ENCODE measurements around the gene EIF1.
"Not testable (repeated sequence)": the region's sequence is repeated elsewhere in the genome, so short reads cannot be mapped to it uniquely, and the experiment has no call there.

The EIF1 gene

DNA sequence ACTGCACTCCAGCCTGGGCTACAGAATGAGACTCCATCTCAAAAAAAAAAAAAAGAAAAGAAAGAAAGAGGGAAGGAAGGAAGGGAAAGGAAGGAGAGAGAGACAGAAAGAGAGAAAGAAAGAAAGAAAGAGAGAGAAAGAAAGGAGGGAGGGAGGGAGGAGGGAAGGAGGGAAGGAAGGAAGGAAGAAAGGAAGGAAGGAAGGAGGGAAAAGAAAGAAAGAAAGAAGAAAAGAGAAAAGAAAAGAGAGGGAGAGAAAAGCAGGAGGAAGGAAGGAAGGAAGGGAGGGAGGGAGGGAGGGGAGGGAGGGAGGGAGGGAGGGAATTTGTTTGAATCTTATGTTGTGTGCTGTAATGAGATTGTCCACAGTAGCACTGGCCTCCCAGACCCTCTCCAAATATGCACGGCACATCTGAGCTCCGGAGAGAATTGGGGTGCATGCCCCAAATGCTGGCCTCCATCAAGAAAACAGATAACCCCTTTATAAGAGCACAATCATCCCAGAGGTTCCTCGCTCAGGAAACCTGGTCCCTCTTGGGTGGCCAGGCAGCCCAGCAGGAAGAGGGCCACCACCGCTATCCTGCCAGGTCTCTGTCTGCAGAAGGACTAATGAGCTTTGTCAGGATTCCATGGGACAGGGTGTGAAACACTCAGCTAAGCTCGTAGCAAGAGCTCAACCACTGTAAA, 8.8 kb upstream of the EIF1 start:
- DNase-seq = no peak

DNA sequence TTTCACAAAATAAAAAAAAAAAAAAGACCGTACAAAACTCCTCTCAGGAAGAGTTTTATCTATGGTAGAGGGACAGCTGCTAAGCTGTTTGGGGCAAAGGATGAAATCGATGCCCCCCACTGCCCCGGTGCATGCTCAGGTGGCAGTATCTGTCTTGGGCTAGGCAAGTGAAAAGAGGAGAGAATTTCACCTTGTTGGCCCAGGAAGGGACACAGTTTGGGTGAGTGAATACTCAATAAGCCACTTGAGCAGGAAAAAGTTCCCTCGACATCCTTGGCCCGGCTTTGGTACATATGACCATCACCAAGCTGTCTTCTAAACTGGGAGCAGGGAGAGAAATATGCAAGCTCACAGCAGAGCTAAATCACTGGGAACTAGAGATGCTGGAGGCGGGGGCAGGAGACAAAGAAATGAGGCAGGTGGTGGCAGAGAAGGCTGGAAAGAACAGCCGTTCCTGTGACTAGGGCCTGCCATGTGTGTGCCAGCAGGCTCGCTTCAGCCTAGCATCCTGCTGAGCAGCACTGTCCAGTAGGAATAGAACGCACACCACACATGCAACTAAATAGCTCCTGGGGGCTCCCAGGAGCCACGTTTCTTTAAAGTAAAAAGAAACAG, 8.2 kb upstream of the EIF1 start:
- DNase-seq = no peak

DNA sequence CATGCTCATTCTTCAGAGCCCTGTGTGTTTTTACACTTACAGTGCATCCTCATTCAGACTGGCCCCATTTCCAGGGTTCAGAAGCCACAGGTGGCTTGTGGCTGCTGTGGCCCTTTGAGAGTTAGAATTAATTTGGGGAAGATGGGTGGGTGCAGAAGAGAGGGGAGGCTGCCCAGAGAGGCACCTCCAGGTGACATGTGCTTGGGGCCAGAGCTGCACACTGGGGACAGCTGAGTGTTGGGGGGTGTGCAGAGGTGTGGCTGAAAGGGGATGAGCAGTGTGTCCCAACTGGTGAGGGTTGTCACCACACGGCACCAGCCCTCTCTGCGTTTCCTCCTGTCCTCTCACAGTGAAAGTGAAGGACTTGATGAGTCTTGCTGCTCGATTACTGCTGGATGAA, 6.9 kb upstream of the EIF1 start:
- no peak for DNase-seq

DNA sequence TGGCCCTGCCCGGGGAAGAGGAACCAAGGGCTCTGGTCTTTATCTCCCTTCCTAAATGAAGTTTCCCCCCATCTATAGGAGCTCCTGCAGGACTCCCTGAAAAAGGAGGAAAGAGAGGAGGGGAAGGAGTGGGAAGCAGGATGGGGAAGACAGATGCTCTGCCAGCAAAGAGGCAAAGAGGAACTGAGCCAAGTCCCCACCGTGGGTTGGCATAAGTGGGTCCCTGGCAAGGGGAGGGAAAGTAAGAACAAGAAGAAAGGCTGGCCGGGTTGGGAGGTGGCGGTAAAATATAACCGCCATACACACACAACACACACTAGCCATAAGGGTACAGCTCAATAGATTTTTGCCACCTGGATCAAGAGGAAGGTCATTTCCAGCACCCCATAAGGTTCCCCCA, 6.1 kb upstream of the EIF1 start:
- DNase-seq = no peak

DNA sequence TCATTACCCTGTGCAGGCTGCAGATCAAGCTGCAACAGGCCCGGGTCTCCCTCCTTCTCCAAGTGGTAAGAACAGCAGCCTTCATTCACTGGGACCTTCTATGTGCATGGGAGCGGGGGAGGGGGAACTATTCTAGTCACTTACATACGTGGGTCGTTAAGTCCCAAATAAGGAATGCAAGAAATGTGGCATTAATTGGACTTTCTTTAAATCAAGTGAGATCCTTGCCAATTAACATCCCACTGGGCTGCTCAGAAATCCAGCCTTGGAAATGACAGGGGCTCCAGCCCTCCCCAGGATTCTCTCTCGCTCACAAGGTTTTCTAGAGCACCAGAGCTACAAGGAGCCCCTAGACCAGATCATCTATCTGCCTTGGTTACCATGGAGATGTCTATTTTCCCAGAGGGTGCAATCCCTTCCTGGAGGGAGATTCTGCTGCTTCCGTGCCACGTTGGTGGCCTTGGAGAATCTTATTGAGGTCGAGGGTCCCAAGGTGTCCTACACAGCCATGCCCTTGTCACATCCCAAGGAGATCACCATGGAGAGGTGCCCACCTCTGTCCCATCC, 5.2 kb upstream of the EIF1 start:
- no peak for DNase-seq

DNA sequence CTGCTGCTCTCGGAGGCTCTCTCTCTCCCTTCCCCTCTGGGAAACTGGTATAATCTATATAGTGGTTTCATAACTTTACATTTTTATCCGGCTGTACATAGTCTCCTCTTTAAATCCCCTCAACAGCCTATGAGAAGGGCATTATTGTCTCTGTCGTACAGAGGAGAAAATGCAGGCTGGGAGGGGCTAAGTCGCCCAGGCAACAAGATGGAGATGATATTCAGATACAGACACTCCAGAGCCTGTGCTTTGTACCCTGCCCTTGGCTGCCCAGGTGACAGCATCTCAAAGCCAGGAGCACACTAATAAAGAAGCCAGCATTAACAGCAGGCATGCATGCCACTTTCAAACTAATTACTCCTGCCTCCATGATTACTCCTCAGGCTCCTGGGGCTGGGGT, 4.7 kb upstream of the EIF1 start:
- DNase-seq = no peak

DNA sequence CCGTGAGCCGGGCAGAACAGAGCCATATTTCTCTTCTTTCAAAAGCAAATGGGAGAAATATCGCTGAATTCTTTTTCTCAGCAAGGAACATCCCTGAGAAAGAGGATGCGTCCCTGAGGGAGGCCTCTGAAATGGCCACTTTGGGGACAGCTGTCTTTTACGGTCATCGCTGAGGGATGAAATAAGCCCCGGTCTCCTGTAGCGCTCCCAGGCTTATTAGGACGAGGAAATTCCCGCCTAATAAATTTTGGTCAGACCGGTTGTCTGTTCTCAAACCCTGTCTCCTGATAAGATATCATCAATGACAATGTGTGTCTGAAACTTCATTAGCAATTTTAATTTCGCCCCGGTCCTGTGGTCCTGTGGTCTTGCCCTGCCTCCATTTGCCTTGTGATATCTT, 2.9 kb upstream of the EIF1 start:
- DNase-seq = not testable (repeated sequence)

DNA sequence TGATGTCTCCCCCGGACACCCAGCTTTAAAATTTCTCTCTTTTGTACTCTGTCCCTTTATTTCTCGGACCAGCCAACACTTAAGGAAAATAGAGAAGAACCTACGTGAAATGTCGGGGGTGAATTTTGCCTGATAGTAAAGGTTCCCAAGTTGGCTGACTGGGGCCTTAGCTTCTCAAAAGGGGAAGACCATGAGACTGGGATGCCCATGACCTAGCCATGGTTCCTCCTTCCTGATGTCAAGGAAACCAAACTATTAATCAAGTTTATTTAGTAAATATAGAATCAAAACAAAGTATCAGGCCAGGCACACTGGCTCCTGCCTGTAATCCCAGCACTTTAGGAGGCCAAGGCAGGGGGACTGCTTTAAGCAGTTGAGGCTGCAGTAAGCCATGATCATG, 2.4 kb upstream of the EIF1 start:
- DNase-seq = no peak

DNA sequence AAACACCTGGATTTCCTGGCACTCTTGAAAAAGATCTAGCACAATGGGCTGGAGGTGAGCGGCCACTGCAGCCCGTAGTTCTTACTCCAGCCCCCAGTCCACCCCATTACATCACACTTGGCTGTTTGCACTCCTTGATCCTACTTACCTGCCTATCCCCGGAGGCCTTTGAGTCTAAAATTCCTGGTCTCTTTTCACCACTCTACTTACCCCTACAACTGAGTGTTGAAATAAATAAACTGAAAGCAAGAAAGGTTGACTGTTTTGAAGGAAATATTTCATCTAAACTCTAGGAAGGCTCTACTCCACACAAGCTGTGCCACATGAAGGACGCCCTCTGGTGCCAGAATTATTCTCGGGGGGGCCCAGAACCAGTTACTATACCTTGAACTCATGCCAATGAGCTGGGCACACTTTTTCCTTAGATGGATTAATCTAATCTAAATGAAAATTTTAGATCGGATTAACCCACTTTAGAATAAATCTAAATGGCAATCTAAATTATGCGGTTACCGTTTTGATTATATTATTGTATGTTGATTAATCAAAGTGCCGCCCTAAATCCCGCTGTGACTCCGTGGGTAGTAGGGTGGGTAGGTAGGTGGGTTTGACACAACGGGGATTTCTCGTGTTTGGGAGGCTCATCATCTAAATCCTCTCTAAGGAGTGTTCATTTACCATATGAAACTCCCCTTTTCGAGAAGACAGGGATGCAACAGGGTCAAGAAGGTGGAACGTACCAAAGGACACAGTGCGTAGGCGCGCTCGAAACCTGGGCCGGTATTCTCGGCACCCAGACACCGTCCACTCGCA, 651 bp upstream of the EIF1 start:
- DNase-seq = peak in 1 of 2 experiments; percentile 68

DNA sequence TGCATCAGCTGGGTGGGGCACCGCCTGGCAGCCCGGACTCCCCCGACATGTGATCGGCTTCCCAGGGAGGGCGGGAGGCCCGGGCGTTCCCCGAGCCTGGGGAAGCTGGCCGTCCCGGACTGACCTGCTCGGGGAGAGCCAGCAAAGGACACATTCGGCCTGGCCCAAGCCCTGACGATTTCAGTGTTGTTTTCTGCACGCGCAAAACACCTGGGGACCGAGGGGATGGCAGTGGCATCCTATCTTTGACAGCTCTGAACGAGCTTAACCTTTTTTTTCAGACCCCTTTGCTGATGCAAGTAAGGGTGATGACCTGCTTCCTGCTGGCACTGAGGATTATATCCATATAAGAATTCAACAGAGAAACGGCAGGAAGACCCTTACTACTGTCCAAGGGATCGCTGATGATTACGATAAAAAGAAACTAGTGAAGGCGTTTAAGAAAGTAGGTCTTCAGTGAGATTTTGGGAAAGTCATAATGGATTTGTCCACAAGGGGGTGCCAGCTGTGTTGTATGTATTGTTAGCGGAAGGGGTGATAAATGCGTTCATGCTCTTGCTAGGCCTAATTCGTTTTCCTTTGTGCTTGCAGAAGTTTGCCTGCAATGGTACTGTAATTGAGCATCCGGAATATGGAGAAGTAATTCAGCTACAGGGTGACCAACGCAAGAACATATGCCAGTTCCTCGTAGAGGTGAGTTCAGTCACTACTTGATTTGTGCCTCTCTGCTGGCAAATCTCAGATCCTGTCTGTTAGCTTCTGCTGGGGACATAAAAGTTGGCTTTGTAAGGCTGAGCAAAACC, 1.0 kb downstream of the EIF1 start:
- no peak for DNase-seq

DNA sequence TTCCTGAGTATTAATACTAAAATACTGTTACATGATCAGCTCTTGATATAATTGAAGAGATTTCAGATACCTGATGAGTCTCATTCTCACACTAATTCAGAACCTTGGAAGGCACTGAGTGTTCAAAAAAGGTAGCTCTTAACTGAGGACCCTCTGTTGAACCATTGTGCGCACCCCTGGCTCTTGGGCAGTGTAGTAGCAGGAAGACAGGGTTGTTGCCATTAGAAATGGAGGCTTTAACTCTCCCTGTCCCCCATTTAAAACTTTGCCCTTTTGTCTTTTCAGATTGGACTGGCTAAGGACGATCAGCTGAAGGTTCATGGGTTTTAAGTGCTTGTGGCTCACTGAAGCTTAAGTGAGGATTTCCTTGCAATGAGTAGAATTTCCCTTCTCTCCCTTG, 1.8 kb downstream of the EIF1 start:
- no peak for DNase-seq

DNA sequence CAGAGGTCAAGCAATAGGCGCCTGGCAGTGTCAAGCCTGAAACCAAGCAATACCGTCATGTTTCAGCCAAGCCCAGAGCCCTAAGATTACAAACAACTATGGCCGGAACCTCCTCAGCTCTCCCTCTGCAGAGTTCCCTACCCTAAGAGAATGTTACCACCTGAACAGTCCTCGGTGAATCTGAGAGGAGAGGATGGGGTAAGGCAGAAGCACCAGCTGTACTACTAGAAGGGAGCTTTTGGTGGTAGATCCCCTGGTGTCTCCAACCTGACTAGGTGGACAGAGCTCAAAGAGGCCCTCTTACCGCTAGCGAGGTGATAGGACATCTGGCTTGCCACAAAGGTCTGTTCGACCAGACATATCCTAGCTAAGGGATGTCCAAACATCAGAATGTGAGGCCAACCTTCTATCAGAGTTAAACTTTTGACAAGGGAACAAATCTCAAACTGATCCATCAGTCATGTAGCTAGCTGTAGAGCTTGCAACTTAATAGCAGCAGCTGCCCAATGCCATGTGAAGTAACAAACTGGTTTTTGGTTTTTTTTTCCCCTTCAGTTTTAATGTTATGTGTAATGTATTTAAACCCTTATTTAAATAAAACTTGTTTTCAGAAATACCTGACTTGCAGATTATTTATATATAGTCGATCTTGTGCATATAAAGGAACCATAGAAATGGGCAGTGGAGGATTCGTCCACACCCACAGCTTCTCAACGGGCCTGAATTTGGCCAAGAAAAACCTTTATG, 2.5 kb downstream of the EIF1 start:
- no peak for DNase-seq

DNA sequence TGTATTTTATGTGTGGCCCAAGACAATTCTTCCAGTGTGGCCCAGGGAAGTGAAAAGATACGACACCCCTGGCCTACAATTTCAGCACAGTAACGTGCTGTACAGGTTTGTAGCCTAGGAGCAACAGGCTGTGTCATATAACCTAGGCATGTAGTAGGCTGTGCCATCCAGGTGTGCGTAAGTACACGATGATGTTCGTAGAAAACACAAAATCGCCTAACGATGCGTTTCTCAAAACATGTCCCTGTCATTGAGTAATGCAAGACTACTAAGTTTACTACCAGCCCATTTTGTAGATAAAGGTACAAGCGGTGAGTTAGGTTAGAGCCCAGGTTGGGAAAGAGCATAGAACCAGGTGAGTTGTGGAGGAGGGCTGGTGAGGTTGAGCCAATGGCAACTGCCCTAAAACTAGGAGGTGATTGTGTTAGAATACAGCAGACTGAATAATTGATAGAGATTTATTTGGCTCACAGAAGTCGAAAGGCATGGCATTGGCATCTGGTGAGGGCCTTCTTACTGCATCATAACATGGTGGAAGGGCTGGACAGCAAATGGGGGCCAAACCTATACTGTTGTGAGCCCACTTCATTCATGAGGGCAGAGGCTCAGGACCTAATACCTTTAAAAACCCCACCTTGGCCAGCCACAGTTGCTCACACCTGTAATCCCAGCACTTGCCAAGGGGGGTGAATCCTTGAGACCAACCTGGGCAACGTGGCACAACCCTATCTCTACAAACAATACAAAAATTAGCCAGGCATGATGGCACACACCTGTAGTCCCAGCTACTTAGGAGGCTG, 4.2 kb downstream of the EIF1 start:
- DNase-seq = no peak

DNA sequence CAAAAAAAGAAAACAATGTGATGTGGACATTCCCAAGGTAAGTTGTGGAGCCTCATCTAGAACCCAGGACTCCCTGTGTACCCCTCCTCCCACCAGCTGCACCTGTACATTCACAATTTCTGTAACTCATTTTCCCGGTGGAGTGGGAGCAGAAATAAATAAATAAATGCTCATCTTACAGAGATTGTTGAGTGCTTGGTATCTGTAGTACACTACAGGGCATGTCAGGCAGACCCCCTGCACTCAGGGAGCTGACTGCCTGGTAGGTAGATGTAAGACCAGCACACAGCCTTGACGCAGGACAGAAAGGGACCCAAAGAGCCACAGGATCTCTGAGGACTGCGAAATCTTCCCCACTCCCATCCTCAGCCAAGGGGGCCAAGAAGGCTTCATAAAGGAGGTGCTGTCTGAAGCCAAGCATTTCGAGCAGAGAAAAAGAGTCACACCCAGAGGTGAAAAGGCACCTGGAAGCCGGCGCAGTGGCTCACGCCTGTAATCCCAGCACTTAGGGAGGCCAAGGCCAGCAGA, 6.5 kb downstream of the EIF1 start:
- no peak for DNase-seq

DNA sequence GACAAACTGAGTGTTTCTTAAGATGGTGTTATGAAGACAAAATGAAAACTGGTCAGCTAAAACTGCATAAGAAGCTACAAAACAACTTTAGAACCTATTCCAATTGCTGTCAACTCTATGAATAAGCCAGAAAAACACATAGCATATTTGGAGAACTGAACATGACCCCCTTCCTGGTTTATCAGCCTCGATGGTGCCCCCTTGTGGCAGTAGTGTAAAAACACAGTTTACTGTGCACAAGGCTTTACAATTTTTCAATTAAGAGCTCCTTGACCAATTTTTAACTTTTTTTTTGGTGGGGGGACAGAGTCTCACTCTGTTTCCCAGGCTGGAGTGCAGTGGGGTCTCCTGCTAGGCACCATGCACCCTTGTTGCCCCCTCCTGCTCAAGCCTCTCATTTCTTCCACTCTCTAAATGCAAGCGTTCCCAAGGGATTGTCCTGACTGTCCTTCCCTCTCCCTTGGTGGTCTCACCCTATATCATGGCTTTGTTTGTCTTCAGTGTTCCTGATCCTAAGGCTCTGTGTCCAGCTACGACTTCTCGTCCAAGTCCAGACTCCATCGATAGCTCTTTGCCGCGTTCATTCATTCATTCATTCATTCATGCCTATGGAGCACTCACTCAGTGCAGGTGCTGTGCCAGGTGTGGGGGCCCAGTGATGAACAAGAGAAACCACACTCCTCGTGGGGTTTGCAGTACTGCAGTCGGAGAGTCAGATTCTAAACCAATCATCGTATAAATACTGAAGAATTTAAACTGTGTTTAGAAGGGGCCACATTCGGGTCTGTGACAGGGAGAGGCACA, 7.5 kb downstream of the EIF1 start:
- peak in 1 of 2 experiments; percentile 9 for DNase-seq

DNA sequence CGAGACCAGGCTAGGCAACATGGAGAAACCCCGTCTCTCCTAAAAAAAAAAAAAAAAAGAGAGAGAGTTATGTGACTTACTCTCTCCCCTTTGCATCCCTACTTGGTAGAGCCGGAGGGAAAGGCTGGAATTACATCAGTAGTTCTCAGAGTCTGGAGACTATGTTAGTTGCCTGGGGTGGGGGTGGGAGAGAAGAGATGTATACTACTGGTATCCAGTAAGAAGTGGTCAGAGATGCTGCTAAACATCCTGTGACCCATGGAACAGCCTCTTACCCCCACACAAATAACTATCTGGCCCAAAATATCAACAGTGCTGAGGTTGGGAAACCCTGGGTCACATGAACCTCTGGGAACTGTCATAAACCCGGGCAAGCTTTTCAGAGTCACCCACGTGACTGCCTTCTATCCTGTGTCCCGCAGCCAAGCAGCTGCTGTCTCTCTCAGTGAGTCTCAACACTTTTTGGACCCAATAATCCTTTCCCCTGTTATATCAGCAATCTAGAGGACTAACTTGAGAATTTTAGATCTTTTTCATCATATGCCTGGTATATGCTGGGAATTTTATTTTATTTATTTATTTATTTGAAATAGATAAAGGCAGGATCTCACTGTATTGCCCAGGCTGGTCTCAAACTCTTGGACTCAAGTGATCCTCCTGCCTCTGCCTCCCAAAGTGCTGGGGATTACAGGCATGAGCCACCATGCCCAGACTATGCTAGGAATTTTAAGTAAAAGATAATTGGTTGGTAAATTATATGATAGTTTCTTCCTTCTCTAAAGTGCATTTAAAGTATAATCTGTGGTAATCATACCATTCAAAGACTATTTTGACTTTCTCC, 8.7 kb downstream of the EIF1 start:
- DNase-seq = no peak

DNA sequence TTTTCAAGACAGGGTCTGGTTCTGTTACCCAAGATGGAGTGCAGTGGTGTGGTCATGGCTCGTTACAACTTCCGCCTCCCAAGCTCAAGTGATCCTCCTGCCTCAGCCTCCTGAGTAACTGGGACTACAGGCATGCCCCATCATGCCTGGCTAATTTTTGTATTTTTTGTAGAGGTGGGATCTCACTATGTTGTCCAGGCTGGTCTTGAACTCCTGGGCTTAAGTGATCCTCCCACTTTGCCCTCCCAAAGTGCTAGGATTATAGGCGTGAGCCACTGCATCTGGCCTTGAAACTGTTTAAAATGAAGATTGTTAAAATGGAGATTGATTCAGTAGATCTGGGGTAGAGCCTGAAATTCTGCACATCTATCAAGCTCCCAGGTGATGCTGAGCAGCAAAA, 12.2 kb downstream of the EIF1 start:
- not testable (repeated sequence) for DNase-seq

DNA sequence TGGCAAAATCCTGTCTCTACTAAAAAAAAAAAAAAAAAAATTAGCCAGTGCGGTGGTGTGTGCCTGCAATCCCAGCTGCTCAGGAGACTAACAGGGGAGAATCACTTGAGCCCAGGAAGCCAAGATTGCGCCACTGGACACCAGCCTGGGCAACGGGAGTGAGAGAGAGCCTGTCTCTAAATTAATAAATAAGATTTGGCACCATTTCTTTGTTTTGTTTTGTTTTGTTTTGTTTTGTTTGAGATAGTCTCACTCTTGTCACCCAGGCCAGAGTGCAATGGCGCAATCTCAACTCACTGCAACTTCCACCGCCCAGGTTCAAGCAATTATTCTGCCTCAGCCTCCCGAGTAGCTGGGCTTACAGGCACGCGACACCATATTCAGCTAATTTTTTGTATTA, 14.0 kb downstream of the EIF1 start:
- no peak for DNase-seq
